ENCODE results near the gene TAB2. TPM values are rescaled to one million over a fixed set of nuclear protein-coding genes. Genes with fewer than 3 reads are reported as not detected.
A peak's percentile ranks its signal among the peaks of the same experiment; 100 is the strongest.

The TAB2 gene
- total and polyA plus RNA-seq, 9 of the 15 experiments (the other 6 are each of a cell fraction or from before 2014, with no cell fraction given): 9.1 to 38.3 (median 18.6) TPM

- TF ChIP-seq USF2 (CRISPR knock-in tag; IDR thresholded peaks at IDR 0.05) (peak; percentile 89), USF1 (CRISPR knock-in tag; IDR thresholded peaks at IDR 0.05) (peak; percentile 90), ATF4 (CRISPR knock-in tag; IDR thresholded peaks at IDR 0.05) (no peak), HOXB6 (CRISPR knock-in tag; IDR thresholded peaks at IDR 0.05; ENCODE audit: borderline replicate concordance) (no peak), RAD51 (IDR thresholded peaks at IDR 0.05; ENCODE audit: borderline replicate concordance, low read depth) (peak; percentile 77), BRF1 (IDR thresholded peaks at IDR 0.05; ENCODE audit: borderline replicate concordance, extremely low read depth, insufficient read length) (no peak), ZSCAN29 (IDR thresholded peaks at IDR 0.05) (no peak), CUX1 (CRISPR knock-in tag; IDR thresholded peaks at IDR 0.05) (no peak), PCBP2 (IDR thresholded peaks at IDR 0.05; ENCODE audit: low read depth, low read length, poor library complexity, severe bottlenecking) (no peak)
Measured at GRCh38 chr6:149445573-149445972, 128.1 kb downstream of the TAB2 start (continued).
